T-helper 1 cell treated with Interleukin-12 subunit alpha and Interleukin-12 subunit beta and Interleukin-4 antibody, amounts not matched to agents 30 μg/mL and 1 μg/mL, for 36 hours (primary cell): ENCODE results near the gene USH1G.
"Not testable (repeated sequence)": the region's sequence is repeated elsewhere in the genome, so short reads cannot be mapped to it uniquely, and the experiment has no call there.

ENCODE experiments used
- H3K27ac Mint-ChIP-seq: one replicate; pipeline ENCODE4 v1.8.0; 2021; ENCODE audit warnings: mild to moderate bottlenecking, mixed read lengths
- H3K27me3 Mint-ChIP-seq: one replicate; pipeline ENCODE4 v1.8.0; 2021; ENCODE audit warnings: low read depth, mixed read lengths
- H3K36me3 Mint-ChIP-seq: one replicate; pipeline ENCODE4 v1.8.0; 2021; ENCODE audit warnings: low read depth, mixed read lengths
- H3K4me1 Mint-ChIP-seq: one replicate; pipeline ENCODE4 v1.8.0; 2021; ENCODE audit warnings: low read depth, mixed read lengths
- H3K4me3 Mint-ChIP-seq: one replicate; pipeline ENCODE4 v1.8.0; 2021; ENCODE audit warnings: mild to moderate bottlenecking, moderate library complexity, mixed read lengths
- H3K9me3 Mint-ChIP-seq: one replicate; pipeline ENCODE4 v1.8.0; 2021; ENCODE audit warnings: mixed read lengths

Gene USH1G

GRCh38 chr17:74872313-74873036 lies 50.6 kb downstream of the USH1G start, which contains the start of gene FDXR:
FDXR (minus strand) TSS chr17:74872994; CDS start chr17:74872944, 50 bp downstream.
- Mint-ChIP-seq H3K4me1 (peaks cover 36% of the 10 kb centered on the region), H3K27me3 (no peaks in the 10 kb centered on the region), H3K9me3 (no peaks in the 10 kb centered on the region), H3K27ac (peak within 1 kb of the TSS; percentile 95), H3K36me3 (peaks cover 13% of the 10 kb centered on the region), H3K4me3 (peak within 1 kb of the TSS; percentile 89)

DNA sequence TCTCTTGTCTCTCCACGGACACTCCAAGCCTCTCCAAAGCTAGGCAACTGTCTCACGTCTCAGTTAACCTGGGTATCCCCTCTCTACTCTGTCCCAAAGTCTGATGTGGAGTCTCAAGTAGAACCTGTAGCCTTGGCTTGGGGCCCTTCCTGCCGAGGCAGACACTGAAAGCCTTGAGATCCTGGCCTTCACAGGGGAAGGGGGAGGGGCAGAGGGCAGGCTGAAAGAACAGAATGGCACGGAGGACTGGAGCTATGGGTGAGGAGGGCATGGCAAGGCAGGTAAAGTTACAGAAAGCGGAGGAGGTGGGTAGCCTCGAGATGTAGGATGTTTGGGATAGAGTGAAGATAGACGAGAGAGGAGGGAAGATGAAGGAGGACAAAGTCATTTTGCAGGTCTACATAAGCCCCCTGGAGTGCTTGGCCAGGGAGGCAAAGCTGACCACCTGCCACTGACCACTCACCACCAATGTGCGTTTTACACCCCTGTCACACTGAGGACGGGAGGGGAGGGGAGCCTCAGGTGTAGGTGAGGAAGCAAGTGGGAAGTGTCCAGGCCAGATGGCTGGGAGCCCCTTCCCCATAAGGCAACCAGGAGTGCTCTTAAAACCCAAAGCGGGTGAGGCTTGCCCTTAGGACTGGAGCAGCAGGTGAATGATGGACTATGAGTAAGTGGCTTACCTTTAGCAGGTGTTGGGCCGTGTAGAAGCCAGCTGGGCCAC lies 51.5 kb downstream of the USH1G start:
- peaks cover 15% of the 10 kb centered on the region for H3K36me3 Mint-ChIP-seq

GRCh38 chr17:74870512-74870911 lies 52.5 kb downstream of the USH1G start:
- Mint-ChIP-seq H3K36me3 (peaks cover 15% of the 10 kb centered on the region), H3K4me3 (peak overlapping the region; percentile 37)

More for the DNA sequence above, 51.5 kb downstream of the USH1G start:
- peak overlapping the region; percentile 10 for H3K27ac Mint-ChIP-seq
- H3K4me3 Mint-ChIP-seq: peak overlapping the region; percentile 89
- no peaks in the 10 kb centered on the region for H3K9me3 Mint-ChIP-seq
- peaks cover 36% of the 10 kb centered on the region for H3K4me1 Mint-ChIP-seq
- no peaks in the 10 kb centered on the region for H3K27me3 Mint-ChIP-seq

DNA sequence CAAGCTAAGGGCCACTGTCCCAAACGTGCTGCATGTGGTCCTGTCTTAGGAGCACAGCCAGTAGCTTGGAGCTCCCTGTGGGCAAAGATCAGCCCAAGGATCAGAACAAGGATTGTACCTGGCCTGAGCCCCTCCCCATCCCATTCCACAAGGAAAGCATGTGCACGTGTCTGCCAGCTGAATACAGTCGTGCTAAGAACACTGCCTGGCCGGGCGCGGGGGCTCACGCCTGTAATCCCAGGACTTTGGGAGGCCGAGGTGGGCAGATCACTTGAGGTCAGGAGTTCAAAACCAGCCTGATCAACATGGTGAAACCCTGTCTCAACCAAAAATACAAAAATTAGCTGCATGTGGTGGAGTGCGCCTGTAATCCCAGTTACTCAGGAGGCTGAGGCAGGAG lies 53.0 kb downstream of the USH1G start:
- H3K27ac Mint-ChIP-seq, H3K27me3 Mint-ChIP-seq, H3K4me3 Mint-ChIP-seq, H3K9me3 Mint-ChIP-seq: not testable (repeated sequence)
- H3K4me1 Mint-ChIP-seq: peaks cover 33% of the 10 kb centered on the region
- peaks cover 17% of the 10 kb centered on the region for H3K36me3 Mint-ChIP-seq

More at GRCh38 chr17:74870512-74870911, 52.5 kb downstream of the USH1G start:
- Mint-ChIP-seq H3K27ac (no peak overlapping the region), H3K4me1 (peaks cover 36% of the 10 kb centered on the region), H3K9me3 (no peaks in the 10 kb centered on the region), H3K27me3 (no peaks in the 10 kb centered on the region)

GRCh38 chr17:74868908-74869255 lies 54.2 kb downstream of the USH1G start:
- no peak overlapping the region for H3K4me3 Mint-ChIP-seq
- H3K9me3 Mint-ChIP-seq: no peaks in the 10 kb centered on the region
- no peaks in the 10 kb centered on the region for H3K27me3 Mint-ChIP-seq
- peaks cover 21% of the 10 kb centered on the region for H3K36me3 Mint-ChIP-seq
- H3K27ac Mint-ChIP-seq: no peak overlapping the region
- peaks cover 33% of the 10 kb centered on the region for H3K4me1 Mint-ChIP-seq

DNA sequence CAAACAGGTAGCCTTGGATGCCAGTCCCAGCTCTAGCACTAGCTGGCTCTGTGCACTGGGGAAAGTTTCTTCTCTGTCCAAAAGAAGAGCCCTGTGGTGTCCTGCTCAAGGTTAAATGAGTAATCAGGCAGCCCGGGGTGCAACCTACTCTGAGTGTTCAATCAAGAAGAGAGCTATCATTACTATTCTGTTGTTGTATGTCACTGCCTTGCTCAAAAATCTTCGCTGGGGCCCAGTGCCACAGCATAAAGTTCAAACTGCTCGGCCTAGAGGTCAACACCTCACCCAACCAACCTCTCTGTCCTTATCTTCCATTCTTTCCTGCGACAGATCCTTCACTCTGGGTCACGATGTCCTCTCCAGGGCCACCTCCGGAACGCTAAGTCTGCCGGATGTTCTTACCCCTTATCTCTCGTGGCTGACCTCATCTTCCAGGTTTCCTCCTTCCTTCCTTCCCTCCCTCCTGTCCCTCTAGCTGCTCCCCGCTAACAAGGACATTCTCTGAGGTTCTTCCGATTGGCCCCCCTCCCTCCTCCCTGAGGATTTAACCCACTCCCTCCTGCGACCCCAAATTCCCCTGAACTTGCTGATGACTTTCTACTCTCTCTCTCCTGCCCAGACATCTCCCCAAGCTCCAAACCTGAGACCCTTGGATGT lies 54.7 kb downstream of the USH1G start:
- no peak overlapping the region for H3K4me3 Mint-ChIP-seq
- peaks cover 24% of the 10 kb centered on the region for H3K36me3 Mint-ChIP-seq
- H3K27ac Mint-ChIP-seq: no peak overlapping the region

DNA sequence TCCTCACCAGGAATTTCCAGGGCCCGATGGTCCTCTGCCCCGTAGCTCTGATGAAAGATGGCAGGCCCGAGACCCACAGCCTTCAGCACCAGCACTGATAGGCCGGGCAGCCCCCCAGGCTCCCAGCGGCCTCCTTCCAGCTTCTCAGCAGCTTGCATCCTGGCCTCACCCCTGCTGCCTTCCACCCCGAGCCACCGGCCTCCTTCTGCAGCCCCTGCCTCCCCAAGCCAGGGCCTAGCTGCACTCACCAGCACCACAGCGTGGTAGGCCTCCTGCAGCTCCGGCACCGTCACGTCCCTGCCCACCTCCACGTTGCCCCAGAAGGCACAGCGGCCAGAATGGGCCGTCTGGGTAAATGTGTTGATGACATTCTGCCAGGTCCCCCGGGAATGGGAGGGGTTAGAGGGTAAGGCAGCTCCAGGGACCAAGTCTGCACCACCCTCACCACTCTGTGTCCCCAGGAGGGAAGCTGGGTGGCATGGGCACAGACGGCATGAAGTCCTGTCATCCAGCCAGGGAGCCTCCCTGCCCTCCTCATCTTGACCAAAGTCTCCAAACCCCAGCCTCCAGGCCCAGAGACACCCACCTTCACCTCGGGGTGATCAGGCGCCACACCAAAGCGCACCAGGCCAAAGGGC lies 56.7 kb downstream of the USH1G start:
- Mint-ChIP-seq H3K36me3 (peaks cover 25% of the 10 kb centered on the region), H3K4me1 (peaks cover 19% of the 10 kb centered on the region), H3K9me3 (no peaks in the 10 kb centered on the region), H3K27me3 (peaks cover 8% of the 10 kb centered on the region), H3K4me3 (no peak overlapping the region), H3K27ac (no peak overlapping the region)

More for the DNA sequence above, 54.7 kb downstream of the USH1G start:
- H3K9me3 Mint-ChIP-seq: no peaks in the 10 kb centered on the region
- H3K4me1 Mint-ChIP-seq: peaks cover 30% of the 10 kb centered on the region
- no peaks in the 10 kb centered on the region for H3K27me3 Mint-ChIP-seq
